GM19099 (cell line): Measurements from ENCODE around the gene FCER2.

Source experiments
- POLR2A ChIP-seq: IDR thresholded peaks from 3 replicates; pipeline ENCODE4 v1.6.1; 2011; ENCODE audit warnings: low read depth; ENCODE audit not compliant: insufficient read length; ENCODE audit errors: extremely low read depth

The FCER2 gene

DNA sequence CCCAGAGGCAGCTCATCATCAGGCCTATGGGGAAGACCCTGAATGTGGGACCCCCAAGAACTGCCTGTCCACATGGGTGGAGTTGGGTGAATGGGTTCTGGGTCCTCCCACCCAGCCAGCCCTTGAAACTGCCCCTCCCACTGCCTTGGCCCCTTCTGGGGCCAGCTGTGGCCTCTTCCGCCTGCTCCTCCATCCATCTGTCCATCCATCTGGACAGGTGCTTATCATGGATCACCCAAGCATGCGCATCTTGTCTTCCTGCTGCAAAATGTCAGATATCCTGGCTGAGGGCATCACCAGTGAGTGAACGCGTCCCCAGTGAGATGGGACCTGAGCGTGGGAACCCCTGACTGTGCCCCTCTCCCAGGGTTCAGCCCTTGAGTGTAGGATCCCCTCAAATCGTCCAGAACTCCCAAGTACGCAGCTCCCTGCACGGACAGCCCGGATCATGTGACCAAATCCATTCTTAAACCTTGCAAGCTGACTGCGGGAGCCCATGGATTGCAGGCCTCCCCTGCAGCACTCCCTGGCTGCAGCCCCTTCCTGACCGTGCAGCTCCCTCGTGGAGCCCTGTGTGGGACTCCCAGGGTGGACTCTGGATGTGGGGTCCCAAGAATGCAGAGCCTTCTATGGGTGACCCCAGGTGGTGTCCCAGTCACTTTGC is 63.0 kb downstream of the FCER2 start:
- TF ChIP-seq POLR2A = no peak
